H54 (cell line): Measurements from ENCODE around the gene ATP11C.

Experiments
- DNase-seq: peaks from one replicate; pipeline ENCODE4 v3.0.0; 2011; ENCODE audit warnings: low spot score, mixed read lengths; ENCODE audit not compliant: insufficient read length
- FAIRE-seq: peaks from 3 replicates; lab custom pipeline; 2011; peaks lifted over from hg19 to GRCh38; lab: Jason Lieb, UNC
- POLR2A ChIP-seq: IDR thresholded peaks from 2 replicates; pipeline ENCODE4 v1.6.1; 2011; ENCODE audit warnings: low read depth, mild to moderate bottlenecking, low read length

ATP11C gene

DNA sequence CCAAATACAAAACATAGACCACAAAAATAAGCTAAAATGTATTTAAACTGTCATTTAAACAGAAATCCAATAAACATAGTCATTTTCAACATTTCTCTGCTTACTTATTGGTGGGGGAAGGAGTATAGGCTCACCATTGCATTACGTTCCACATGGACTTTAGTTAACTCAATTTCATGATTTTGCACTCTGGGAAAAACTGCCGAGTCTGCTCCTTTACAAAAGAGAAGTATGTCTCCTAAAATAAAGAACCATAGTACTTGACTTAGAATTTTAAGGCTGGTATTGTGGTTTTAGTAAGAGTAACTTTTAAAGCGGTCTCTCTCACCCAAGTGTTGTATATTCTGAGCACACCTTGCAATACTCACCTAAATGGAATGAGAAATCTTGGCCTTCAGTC is 149.8 kb downstream of the ATP11C start:
- DNase-seq (no peak), FAIRE-seq (no peak)
- TF ChIP-seq POLR2A, result no peak

DNA sequence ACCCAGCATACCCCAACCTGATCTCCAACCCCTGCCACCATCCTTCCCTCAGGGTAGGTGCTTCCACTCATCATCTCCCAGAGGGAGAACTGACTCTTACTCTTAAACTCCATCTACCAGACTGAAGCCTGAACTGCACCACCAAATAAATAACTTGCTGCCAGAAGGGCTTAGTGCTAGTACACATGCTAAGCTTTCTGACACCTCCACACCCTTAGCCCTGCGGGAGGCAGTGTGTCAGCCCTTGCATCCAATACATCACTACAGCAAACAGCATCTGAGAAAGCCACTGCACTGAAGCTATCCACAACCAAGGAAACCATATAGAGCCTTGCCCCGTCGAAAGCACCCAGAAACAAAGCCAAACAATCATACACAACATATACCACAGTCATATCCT is 156.3 kb downstream of the ATP11C start:
- no peak for TF ChIP-seq POLR2A
- DNase-seq (no peak), FAIRE-seq (no peak)

DNA sequence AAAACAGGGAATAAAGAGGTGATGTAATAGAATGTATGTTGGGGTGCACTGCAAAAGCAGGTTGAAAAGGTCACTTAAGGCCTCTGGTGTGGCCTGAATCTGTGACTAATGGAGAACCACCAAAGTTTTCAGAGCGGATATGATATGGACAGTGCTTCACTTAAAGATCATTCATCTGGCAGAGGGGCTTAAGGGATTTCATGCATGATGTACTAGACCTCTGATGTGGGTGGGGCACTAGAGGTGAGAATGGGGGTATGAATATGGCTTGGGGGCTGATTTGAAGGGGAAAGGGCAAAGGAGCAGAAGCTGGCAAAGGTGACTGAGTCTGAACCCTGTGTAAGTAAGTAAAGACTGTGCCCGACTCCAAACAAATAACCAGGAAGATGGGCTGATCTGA is 162.5 kb downstream of the ATP11C start:
- FAIRE-seq (no peak), DNase-seq (no peak)
- no peak for TF ChIP-seq POLR2A

DNA sequence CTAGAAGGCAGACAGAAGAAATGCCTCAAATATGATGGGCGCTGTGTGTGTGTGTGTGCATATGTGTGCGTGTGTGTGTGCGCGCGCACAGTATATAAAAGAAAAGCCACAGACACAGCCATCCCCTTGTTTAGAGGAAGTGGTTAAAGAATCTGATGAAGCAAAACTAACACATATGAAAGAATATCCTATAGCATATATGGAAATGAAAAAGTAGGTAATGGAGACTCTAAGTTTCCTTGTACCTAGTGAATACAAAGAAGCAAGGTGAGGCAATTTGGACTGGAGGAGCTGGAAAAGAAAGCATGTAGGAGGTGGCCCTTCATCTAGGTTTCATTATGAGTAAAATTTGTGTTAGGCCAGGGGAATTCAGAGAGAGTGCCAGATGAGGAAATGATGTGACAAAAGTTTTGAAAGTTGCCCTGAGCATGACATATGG is 166.3 kb downstream of the ATP11C start:
- no peak for TF ChIP-seq POLR2A
- FAIRE-seq (no peak), DNase-seq (no peak)

DNA sequence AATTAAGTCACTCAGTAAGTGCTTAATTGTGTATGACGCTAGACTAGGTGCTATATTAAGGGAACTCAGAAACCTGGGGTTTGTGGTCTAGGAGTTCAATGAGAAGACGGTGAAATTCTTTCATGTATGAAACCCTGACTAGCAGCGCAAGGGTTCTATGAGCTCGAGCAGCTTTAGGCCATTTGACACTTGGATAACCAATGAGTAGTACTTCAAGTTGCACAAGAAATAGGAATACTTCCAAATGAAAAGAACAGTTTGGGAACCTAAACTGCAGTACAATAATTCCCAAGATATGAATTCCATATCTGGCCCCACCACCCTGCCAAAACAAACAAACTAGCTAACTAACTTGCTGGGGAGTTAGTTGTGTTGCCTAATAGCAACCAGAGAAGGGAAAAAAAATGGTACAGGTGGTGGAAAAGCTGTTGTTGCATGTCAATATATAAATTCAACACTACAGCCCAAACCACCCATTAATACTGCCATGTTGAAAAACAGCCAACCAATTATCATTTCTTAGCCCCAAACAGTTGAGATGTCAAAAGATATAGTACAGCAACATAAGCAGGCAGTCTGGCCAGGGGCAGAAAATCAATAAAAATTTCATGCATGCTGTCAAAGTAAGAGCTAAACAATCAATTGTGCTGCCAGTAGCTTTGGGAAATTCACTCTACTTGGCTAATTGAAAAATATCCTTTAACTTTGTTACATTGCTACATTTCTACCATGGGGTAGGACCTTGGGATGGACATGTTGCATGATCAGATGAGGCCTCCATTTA is 170.3 kb downstream of the ATP11C start:
- DNase-seq, result no peak
- FAIRE-seq, result no peak
- no peak for TF ChIP-seq POLR2A

DNA sequence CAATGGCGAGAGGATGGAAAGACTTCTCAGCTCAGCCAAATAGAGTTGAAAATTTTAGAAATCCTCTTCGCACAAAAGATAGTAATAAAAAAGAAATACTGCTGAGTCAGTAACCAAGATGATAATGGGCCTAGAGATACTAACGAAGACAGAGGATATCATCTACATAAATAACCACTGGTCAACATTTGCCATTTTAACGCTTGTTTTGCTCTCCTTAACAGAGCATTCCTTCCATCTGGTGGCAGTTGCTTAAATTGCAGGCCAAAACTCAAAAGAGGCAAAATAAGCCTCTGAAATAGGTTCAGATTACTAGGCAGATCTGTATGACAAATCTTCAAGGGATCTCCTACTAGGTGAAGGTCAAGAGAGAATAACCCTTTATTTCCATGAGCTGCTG is 173.2 kb downstream of the ATP11C start:
- no peak for FAIRE-seq
- DNase-seq, result peak; percentile 2
- no peak for TF ChIP-seq POLR2A

DNA sequence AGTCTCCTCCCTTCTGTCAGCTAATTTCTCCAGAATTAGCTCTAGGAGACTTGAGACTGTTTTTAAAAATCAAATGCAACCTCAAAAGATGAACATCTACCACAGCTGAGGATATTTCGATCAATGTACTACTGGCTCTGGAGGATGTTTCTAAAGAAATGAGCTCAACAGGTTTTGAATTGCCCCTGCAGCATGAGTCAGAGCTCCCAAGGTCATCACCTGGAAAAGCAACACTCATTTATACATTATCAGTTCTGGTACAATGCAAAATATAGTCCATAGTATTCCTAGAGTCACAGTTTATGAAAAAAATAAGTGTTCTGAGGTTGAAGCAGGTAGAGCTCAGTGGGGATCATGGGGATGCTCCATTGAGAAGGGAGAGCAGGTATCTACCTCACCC is 174.0 kb downstream of the ATP11C start:
- no peak for FAIRE-seq
- DNase-seq, result no peak
- TF ChIP-seq POLR2A, result no peak

DNA sequence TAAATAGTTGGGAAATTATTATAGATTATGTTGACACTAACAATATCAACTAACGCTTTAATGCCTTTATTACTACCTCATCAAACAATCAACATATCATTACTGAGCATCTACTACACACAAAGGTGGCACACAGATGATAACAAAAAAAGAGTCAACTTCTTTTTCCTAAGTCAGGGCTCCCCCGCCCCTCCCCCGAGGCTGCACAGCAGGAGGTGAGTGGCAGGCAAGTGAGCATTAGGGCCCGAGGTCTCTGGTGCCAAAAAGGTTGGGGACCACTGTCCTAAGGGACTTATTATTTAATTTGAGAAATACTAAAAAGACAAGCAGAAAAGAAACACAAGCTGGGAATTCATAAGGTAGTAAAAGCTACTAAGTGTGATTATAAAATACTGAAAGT is 174.6 kb downstream of the ATP11C start:
- FAIRE-seq (no peak), DNase-seq (no peak)
- no peak for TF ChIP-seq POLR2A

DNA sequence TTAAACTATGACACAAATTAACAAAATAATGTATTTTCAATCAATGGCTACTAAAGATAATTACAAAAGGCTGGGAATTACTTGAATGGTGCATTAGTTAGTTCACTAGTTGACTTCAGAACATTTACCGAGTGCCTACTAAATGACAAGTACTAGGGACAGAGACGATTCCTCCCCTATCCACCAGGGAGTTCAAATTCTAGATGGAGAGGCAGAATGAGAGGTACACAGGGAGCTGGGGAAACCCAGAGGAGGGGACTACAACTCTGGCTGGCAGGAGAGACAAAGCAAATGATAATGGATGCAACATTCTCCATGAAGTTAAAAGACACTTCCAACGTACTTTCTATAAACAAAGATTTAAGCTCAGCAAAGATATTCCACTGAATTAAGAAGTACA is 181.8 kb downstream of the ATP11C start:
- DNase-seq (no peak), FAIRE-seq (no peak)
- TF ChIP-seq POLR2A, result no peak

DNA sequence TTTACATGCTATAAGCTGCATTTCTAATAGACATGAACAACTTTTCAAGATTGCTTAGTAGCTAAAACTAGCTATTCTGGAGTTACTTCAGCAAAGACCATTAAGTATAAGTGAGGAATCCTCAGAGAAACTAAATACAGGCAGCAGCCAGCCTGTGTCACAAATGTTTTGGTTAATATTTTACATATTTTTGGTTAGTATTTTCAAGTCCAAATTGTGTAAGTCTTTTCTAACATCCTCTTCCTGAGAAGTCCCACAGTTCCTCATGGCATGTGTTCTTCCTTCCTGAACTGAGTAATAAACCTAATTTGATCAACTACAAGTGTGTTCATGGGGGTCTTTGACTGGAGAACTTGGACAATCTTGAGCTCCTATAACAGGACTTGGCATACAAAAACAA is 182.5 kb downstream of the ATP11C start:
- TF ChIP-seq POLR2A, result no peak
- DNase-seq (no peak), FAIRE-seq (no peak)

DNA sequence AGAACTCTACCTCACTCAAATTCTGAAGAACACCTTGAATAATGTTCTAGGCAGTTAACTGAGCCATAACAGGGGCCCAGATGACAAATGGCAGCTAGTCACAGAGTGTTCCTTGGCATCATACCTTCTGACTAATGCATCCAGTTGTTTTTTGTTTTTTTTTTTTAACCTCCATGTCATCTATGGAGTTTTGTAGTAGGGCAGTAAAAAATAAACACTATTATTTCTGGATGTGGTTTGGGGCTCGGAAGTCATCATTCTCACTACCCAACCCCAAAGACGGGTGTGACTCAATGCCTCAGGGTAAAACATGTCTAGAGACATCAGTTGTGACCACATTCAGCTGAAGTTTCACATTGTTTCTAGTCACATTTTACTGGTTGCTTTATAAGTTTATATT is 193.7 kb downstream of the ATP11C start:
- TF ChIP-seq POLR2A, result no peak
- FAIRE-seq (peak; percentile 90), DNase-seq (peak; percentile 2)

DNA sequence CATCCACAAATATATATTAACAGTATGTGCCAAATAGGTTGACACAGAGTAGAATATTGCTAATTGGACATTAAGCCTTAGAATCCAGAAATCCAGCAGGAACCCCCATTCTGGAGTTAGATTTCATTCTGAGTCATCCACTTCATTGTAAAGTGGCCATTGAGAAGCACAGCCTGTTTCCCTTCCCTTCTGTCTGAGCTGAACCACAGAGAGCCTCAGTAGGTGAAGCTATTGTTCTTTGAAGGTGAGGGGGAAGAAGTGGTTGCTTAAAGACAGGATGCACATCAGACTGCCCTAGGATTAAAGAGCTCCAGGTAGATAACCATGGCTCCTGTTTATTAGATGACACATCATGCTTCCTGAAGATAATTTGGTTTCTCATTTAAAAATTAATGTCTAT is 194.3 kb downstream of the ATP11C start:
- no peak for TF ChIP-seq POLR2A
- no peak for DNase-seq
- FAIRE-seq, result no peak

DNA sequence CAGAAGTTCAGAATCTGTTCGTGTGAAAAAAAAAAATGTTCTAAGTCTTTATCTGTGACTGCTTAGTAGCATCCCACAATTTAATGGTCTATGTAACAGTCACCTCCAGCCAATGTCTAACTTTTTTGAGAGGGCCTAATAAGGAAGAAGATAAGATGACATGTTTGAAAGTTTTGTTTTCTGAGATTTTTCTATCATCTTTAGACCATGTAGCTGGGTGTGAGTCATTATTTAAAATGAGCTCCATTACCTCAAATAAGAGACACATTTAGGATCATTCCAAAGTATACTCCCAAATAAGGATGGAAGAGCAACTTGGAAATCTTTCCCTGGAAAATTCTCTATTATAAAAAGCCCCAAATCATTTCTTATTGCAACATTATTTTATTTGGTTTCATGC is 196.7 kb downstream of the ATP11C start:
- DNase-seq (no peak), FAIRE-seq (no peak)
- TF ChIP-seq POLR2A, result no peak

DNA sequence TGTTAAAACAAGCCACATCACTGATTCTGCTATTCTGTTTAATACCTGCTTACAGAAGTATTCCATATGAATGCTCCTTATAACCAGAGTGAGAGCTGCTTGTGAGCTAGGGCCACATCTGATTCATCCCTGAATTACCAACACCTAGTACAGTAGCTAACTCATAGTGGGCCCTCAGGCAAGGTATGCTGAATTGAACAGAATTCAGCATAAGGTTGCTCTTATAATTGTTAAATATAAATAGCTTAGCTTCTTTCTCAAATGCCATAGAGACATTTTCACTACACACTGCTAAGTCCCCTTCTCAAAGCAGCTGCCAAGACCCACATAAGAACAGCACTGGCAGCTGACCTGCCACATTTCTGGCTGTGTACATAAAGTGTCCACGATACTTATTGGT is 197.9 kb downstream of the ATP11C start:
- no peak for DNase-seq
- no peak for TF ChIP-seq POLR2A

DNA sequence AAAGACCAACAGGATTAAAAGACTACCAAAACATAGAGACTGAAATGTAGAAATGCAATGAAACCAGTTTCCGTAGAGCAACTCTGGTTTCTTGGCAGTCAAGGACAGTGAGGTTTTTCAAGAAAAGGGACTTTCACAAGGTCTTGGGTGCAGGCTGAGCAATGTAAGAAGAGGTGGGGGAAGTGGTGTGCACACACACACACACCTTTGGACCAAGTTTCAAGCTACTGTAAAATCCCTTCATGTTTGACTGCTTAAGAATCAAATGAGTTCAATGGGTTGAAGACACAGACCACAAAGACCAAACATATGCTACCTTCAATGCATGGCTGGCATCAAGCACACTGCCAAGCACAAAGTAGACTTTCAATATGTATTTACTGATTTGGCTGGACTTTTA is 207.1 kb downstream of the ATP11C start:
- no peak for DNase-seq
- TF ChIP-seq POLR2A, result no peak
- no peak for FAIRE-seq

More for the DNA sequence above, 197.9 kb downstream of the ATP11C start:
- FAIRE-seq, result no peak
